Stimulated activated CD4-positive, alpha-beta T cell treated with anti-CD3 and anti-CD28 coated beads, Interleukin-12 subunit alpha, Interleukin-12 subunit beta, amount 100 ng/mL, for 24 hours (primary cell): ENCODE measurements around the gene SCYGR4.
"Not testable (repeated sequence)": the region's sequence is repeated elsewhere in the genome, so short reads cannot be mapped to it uniquely, and the experiment has no call there.

Experiments used
- DNase-seq, 2 experiments: peaks; one replicate each; pipeline ENCODE4 v3.0.0-alpha.2; 2020; ENCODE audit warnings: low read depth in 2 of 2

The SCYGR4 gene

DNA sequence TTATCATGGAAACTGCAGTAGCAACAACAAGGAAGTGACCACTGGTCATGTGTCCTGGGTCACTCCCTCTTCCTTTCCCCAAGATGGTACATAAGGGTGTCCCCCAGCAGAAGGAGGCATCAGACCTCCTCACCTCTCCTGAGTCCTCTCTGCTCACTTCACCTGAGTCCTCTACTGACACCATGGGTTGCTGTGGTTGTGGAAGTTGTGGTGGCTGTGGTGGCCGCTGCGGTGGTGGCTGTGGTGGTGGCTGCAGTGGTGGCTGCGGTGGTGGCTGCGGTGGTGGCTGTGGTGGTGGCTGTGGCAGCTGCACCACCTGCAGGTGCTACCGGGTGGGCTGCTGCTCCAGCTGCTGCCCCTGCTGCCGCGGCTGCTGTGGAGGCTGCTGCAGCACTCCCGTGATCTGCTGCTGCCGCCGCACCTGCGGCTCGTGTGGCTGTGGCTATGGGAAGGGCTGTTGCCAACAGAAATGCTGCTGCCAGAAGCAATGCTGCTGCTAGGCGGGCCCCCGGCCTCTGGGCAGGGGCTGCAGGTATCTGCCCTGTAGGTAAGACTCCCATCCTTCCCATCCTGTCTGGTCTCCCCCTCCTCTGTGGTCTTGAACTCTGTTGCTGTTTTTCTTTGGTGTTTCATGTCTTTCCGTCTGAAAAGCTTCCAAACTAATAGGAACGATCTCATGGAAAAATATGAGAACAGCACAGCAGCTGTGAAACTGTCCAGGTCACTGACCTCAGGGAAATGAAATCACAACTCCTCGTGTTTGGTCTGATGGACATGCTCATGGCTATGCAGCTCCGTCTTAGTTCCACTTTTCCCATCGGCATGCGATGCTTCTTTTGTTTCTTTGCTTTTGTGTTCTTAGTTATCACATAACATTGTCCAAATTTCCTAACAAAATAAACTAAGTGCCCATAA is at the start of gene SCYGR4:
TSS of gene SCYGR4 (plus strand) at position 183 of the 915 bp plus-strand sequence. CDS start at position 183, 0 bp downstream.
- no peak for DNase-seq

- DNase-seq, result no peak
Measured at GRCh38 chr2:227568852-227569169, 48.5 kb upstream of the SCYGR4 start.

- no peak for DNase-seq
Measured at GRCh38 chr2:227570615-227571014, 46.7 kb upstream of the SCYGR4 start.

- no peak for DNase-seq
Measured at GRCh38 chr2:227576110-227576509, 41.2 kb upstream of the SCYGR4 start.

- no peak for DNase-seq
Measured at GRCh38 chr2:227576812-227577211, 40.5 kb upstream of the SCYGR4 start.

DNA sequence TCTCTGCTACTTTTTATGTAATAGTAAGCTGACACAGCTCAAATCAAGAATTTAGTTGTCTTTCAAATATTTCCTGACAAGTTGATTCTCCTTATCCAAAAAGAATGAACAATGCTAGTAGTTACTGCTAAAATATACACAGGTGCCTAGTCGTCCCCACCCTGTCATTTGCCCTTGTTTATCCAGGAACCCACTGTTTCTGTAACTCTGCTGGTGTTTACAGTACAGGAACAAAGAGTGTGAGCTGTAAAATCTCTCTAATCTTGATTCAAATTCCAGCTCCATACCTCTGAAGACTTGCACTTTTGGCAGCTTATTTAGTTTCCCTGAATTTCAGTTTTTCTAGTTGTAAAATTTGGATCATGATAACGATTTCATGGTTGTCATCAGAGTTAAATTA is 39.7 kb upstream of the SCYGR4 start:
- no peak for DNase-seq

DNA sequence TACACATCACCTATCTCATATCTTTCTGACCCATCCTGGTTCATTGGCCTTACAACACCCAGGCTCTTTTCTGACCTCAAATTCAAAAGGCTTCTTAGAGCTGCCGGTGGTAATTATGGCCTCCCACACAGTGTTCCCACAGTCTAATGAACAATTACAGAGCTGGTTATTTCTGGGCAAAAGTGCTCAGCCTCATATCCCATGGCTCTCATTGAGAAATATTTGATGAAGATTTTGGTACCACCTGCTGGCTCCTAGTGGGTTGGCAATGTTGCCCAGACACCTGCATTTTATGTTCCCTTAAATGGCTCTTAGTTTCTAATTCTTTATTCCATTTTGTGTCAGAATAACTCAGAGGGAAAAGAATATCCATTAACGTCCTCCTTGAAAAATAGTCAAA is 38.7 kb upstream of the SCYGR4 start:
- DNase-seq, result no peak

GRCh38 chr2:227579791-227580190 is 37.5 kb upstream of the SCYGR4 start:
- DNase-seq, result no peak

DNA sequence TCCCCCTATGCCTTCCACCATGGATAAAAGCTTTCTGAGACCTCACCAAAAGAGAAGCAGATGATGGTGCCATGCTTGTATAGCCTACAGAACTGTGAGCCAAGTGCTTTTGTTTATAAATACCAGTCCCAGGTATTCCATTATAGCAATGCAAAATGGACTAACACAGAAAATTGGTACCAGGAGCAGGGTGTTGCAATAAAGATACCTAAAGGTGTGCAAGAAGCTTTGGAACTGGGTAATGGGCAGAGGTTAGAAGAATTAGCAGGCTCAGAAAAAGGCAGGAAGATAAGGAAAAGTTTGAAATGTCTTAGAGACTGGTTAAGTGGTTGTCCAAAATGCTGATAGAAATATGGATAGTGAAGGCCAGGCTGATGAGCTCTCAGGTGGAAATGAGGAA is 34.9 kb upstream of the SCYGR4 start:
- no peak for DNase-seq

DNA sequence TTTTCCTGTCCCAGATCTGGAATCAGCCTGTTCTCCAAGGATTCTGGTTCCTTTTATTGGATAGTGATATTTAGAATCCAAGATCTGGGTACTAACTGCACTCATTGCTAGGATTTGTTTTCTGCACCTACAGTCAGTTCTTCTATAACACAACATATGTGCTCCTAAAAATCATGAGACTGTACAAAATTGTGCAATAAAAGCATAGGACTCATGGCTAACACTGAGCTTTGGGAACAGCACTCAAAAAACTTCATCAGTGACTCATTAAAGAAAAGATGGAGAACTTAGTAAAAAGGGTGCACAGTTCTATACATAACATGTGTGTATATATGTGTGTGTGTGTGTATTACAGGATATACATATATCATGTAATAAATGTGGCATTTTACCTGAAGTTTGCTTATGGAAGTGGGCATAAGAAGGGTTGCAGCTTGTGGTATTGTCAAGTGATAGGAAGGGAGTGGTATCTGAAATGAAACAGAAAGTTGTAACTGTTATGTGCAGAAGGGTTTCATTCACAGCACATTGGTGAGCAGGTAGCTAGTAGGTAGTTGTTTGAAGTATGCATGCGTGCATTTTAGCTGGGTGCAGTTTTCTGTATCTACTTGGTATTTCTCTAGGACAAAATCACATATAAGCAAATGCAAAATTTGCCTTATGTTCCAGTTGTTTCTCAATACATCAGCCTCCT is 24.5 kb upstream of the SCYGR4 start:
- no peak for DNase-seq

DNA sequence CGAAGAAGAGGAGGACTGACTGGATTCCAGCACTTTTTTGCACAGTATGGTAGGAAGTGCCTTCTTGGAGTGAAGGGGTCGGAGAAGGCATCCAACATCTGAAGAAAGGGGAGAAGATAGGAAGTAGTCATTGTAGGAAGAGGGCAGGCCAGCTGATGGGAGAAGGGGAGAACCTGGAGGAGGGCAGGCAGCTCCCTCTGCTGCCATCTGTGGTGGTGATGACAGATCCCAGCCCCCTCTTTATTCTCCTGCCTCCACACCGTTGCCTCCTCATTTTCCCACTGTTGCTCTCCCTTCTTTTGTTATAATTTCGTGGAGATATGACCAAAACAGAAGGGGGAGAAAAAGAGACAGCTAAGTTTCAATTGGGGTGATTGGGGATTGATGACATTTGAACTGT is 21.5 kb upstream of the SCYGR4 start:
- DNase-seq, result no peak

DNA sequence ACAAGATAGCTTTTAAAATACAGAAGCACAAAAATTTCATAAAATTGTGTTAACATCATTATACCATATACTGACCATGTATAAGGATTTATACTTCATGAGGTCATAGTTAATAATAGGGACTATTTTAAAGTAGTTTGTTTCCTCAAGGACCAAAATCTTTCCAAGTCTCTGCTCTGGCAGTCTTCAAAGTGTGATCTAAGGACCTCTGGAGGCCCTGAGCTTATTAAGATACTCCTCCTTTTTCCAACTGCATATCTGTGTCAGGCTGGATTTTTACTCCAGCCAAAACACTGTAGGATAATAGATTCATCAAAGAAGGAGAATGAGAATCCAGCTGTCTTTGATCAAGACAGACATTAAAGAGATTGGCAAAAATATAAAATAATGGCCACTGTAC is 20.3 kb upstream of the SCYGR4 start:
- DNase-seq, result no peak

DNA sequence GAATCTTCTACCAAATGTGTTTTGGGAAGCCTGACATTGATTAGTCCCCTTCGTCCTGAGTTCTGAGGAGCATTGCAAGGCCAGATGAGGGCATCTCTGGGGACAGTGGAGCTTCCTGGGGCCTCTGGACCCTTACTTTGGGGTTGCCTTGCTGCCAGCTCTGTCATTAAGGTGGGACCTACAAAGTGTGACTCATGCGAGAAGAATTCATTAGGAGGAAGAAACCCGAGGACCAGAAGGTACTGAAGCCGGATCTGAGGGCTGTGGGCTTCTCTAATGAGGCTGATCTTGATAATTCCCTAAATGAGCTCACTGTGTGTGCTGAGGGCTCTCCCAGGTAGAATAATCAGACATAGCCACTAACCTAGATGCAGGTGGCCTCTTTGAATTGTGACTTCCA is 19.3 kb upstream of the SCYGR4 start:
- DNase-seq, result no peak

- not testable (repeated sequence) for DNase-seq
Measured at GRCh38 chr2:227598835-227599503, 18.3 kb upstream of the SCYGR4 start, which contains the start of gene SCYGR2. SCYGR2 (plus strand) TSS chr2:227598893; CDS start chr2:227598893, 0 bp downstream.

DNA sequence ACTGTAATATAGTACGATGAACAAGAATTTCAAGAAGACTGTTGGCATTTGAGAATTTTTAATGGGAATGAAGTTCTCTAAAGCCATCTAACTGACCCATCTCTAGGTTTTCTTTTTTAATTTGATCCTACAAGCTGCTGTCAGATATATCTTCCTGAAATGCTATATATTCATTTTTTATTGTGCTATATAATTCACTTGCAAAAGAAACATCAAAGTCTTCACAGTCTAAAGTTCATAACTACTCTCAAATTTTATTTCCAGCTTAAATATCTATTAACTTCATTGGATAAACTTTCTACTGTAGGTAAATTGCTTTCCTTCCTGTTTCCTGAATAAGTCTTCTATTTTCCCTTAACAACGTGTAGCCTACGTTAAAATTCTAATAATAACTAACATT is 14.9 kb upstream of the SCYGR4 start:
- DNase-seq, result no peak

DNA sequence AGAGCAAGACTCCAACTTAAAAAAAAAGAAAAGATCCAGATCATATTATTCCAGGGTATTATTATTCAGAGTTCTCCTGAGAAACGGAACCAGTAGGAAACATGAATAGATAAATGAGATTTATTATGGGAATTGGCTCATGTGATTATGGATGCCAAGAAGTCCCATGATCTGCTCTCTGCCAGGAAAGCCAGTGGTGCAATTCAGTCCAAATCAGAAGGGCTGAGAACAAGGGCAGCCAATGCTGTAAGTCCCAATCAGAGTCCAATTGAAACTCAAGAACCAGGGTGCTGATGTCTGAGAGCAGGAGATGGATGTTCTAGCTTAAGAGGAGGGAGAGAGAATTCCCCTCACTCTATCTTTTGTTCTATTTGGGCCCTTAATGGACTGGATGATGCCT is 10.8 kb upstream of the SCYGR4 start:
- DNase-seq, result no peak

DNA sequence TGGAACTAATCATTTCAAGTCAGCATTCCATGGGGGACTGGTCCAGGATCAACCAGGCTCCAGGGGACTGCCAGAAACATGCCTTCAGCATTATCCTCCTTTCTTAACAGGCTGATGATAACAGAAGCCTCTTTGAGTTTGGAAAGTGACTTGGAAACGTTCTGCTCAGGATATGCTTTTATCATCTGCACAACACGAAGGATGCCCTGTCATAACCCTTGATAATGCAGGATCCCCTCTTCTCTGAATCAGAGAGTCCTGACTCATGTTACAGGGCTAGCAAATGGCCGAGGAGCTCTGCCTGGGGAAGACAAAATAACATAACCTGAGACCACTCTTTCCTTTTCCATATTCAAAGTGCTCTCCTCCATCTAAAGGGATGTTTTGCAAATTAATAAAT is 9.4 kb upstream of the SCYGR4 start:
- DNase-seq, result no peak

DNA sequence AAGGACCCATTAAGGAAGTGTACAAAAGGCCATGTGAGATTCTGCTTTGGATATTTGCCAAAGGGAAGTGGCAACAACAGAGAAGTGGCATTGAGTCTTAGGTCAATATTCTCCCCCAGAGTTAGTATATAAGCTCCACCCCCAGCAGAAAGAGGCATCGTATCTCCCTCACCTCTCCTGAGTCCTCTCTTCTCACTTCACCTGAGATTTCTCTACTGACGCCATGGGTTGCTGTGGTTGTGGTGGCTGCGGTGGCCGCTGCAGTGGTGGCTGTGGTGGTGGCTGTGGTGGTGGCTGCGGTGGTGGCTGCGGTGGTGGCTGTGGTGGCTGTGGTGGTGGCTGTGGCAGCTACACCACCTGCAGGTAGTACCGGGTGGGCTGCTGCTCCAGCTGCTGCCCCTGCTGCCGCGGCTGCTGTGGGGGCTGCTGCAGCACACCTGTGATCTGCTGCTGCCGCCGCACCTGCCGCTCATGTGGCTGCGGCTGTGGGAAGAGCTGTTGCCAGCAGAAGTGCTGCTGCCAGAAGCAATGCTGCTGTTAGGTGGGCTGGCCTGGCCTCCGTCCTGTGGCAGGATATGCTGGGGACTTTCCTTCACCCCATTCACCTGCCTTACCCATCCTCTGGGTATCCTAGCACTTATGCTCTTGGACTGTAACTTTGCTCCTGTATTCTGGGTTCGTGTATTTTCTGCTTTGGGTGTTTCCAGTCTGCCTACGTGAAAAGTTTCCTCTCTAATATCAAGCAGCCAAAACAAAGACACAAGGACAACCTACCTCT is 8.5 kb upstream of the SCYGR4 start:
- no peak for DNase-seq

DNA sequence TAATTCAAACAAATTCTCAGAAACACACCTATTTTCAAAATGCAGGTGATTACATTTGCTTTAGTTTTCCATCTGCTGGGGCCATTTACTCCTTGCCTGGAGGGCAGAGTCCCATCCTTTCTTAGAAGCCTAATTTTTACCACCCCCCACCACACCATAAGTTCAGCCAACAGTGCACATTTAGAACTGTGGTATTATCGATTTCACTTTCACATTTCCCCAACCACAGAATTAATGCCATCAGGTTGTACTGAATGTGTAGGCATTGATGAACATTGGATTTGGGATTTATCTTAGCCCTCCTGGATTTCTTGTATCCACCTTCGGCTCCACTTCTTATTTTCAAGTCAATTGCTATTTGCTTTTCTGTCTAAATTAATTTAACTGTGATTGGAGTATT is 7.2 kb upstream of the SCYGR4 start:
- DNase-seq, result no peak

- DNase-seq, result no peak
Measured at GRCh38 chr2:227612546-227613271, 4.6 kb upstream of the SCYGR4 start.

DNA sequence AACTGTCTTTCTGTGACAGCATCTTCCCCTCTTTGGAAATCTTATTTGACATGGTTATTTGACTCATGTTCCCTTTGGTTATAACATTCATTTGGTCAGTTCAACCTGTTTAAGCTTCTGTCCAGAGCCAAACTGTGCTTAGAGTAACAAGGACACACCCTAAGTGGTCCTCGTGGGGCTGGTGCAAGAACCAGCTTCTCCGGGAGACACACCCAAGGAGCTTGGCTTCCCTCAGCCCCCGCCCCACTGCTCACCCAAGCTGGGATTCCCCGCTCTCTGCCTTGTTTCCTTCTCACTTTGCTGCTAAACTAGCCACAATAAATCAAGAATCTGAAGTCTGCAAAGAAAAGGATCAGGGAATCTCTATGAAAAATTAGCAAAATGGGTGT is 4.0 kb upstream of the SCYGR4 start:
- DNase-seq, result no peak
